HG03432 (cell line): ENCODE results near the gene DPH7.
"Not testable (repeated sequence)": the region's sequence is repeated elsewhere in the genome, so short reads cannot be mapped to it uniquely, and the experiment has no call there.

Experiments
- ATAC-seq: cut with Tn5 transposase; IDR thresholded peaks from one replicate; pipeline ENCODE4 v1.9.1; 2021; ENCODE audit warnings: mild to moderate bottlenecking, moderate library complexity; ENCODE audit not compliant: unreplicated experiment

DPH7 gene

GRCh38 chr9:137606734-137607138 lies 28.0 kb upstream of the DPH7 start:
- no peak for ATAC-seq

- ATAC-seq = peak; percentile 16
These were observed 27.4 kb upstream of the DPH7 start for GRCh38 chr9:137606005-137606621.

GRCh38 chr9:137605121-137606004 lies 26.6 kb upstream of the DPH7 start, which contains the start of gene ARRDC1:
Gene ARRDC1 (plus strand): TSS chr9:137605686. CDS start chr9:137605718, 32 bp downstream.
- peak; percentile 78 for ATAC-seq

GRCh38 chr9:137604345-137605086 lies 25.8 kb upstream of the DPH7 start:
- no peak for ATAC-seq

- ATAC-seq = no peak
These were observed 25.2 kb upstream of the DPH7 start for GRCh38 chr9:137603879-137604278.

- no peak for ATAC-seq
These were observed 23.9 kb upstream of the DPH7 start for GRCh38 chr9:137602661-137603060.

GRCh38 chr9:137598943-137599342 lies 20.2 kb upstream of the DPH7 start:
- no peak for ATAC-seq

GRCh38 chr9:137596577-137596976 lies 17.9 kb upstream of the DPH7 start:
- not testable (repeated sequence) for ATAC-seq

- no peak for ATAC-seq
These were observed 14.5 kb upstream of the DPH7 start for GRCh38 chr9:137593176-137593575.

- no peak for ATAC-seq
These were observed 14.0 kb upstream of the DPH7 start for GRCh38 chr9:137592767-137593166.

GRCh38 chr9:137590469-137591383 lies 12.0 kb upstream of the DPH7 start, which contains the start of gene ZMYND19:
Gene ZMYND19 (minus strand): TSS chr9:137590512. CDS start chr9:137590263, 249 bp downstream.
- ATAC-seq = peak; percentile 86

- ATAC-seq = no peak
These were observed 11.4 kb upstream of the DPH7 start for GRCh38 chr9:137590123-137590468.

- ATAC-seq = peak; percentile 13
These were observed 10.9 kb upstream of the DPH7 start for GRCh38 chr9:137589441-137590122.

GRCh38 chr9:137588891-137589290 lies 10.2 kb upstream of the DPH7 start:
- no peak for ATAC-seq

- ATAC-seq = no peak
These were observed 9.6 kb upstream of the DPH7 start for GRCh38 chr9:137588311-137588710.

GRCh38 chr9:137586854-137587253 lies 8.1 kb upstream of the DPH7 start:
- no peak for ATAC-seq

- ATAC-seq = no peak
These were observed 5.2 kb upstream of the DPH7 start for GRCh38 chr9:137583957-137584356.

GRCh38 chr9:137583347-137583746 lies 4.6 kb upstream of the DPH7 start:
- ATAC-seq = no peak

GRCh38 chr9:137582286-137582860 lies 3.6 kb upstream of the DPH7 start:
- ATAC-seq = no peak
